Measurements from ENCODE around the gene CDH4. TPM values are rescaled to one million over a fixed set of nuclear protein-coding genes. Genes with fewer than 3 reads are reported as not detected.

The CDH4 gene
- total RNA-seq, 1 experiment from 2014 or later = 25.0 TPM

GRCh38 chr20:61252601-61253263 is 671 bp downstream of the CDH4 start:
- Mint-ChIP-seq H3K36me3 (ENCODE audit: insufficient read depth, unreplicated experiment) (peaks cover 8% of the 10 kb centered on the region), H3K9me3 (ENCODE audit: unreplicated experiment) (no peaks in the 10 kb centered on the region)

GRCh38 chr20:61253264-61253639 is 1.2 kb downstream of the CDH4 start:
- CTCF ChIA-PET = interaction anchor here (0.6 to 5.8 kb wide), 20 partner anchors 9 to 1196 kb away, joined by 3 to 39 read pairs (median 4); no protein-coding TSS in a partner anchor
- Mint-ChIP-seq H3K4me3 (ENCODE audit: unreplicated experiment) (peak overlapping the region; percentile 68), H3K27ac (ENCODE audit: low read depth, unreplicated experiment) (no peak overlapping the region), H3K9me3 (ENCODE audit: unreplicated experiment) (no peaks in the 10 kb centered on the region), H3K27me3 (ENCODE audit: insufficient read depth, unreplicated experiment) (peaks cover 7% of the 10 kb centered on the region), H3K36me3 (ENCODE audit: insufficient read depth, unreplicated experiment) (peaks cover 13% of the 10 kb centered on the region), H3K4me1 (ENCODE audit: insufficient read depth, unreplicated experiment) (peaks cover 16% of the 10 kb centered on the region)
- POLR2A ChIA-PET = interaction anchor here (0.9 to 1.2 kb wide), 2 partner anchors 15 to 1313 kb away, joined by 3 read pairs; partner anchors contain the start of genes FAM217B and PPP1R3D
- intact Hi-C loops (cut with micrococcal nuclease) = loop anchor here (5.0 to 10.0 kb wide), 3 partner anchors 66 to 398 kb away; no protein-coding TSS in a partner anchor
- no TSS peak for BruUV-seq (replicated peaks)
- DNase-seq (ENCODE audit: unreplicated experiment) = peak; percentile 41
- peak; percentile 26 for TF ChIP-seq CTCF (IDR thresholded peaks at IDR 0.05; ENCODE audit: unreplicated experiment)

More at GRCh38 chr20:61252601-61253263, 671 bp downstream of the CDH4 start:
- H3K27ac Mint-ChIP-seq (ENCODE audit: low read depth, unreplicated experiment) = no peak overlapping the region
- CTCF ChIA-PET = interaction anchor here (0.6 to 5.8 kb wide), 19 partner anchors 10 to 1195 kb away, joined by 3 to 39 read pairs (median 4); no protein-coding TSS in a partner anchor
- BruUV-seq (replicated peaks) = no TSS peak
- H3K27me3 Mint-ChIP-seq (ENCODE audit: insufficient read depth, unreplicated experiment) = peaks cover 12% of the 10 kb centered on the region
- no peak for TF ChIP-seq CTCF (IDR thresholded peaks at IDR 0.05; ENCODE audit: unreplicated experiment)
- intact Hi-C loops (cut with micrococcal nuclease) = loop anchor here (5.0 to 10.0 kb wide), 3 partner anchors 65 to 398 kb away; no protein-coding TSS in a partner anchor
- H3K4me3 Mint-ChIP-seq (ENCODE audit: unreplicated experiment) = peak overlapping the region; percentile 68
- peaks cover 16% of the 10 kb centered on the region for H3K4me1 Mint-ChIP-seq (ENCODE audit: insufficient read depth, unreplicated experiment)
- peak; percentile 14 for DNase-seq (ENCODE audit: unreplicated experiment)
- POLR2A ChIA-PET = interaction anchor here (0.8 to 1.2 kb wide), 4 partner anchors 10 to 1313 kb away, joined by 3 read pairs; partner anchors contain the start of genes FAM217B and PPP1R3D

- peak overlapping the region; percentile 68 for H3K4me3 Mint-ChIP-seq (ENCODE audit: unreplicated experiment)
- intact Hi-C loops (cut with micrococcal nuclease) = loop anchor here (5.0 to 10.0 kb wide), 3 partner anchors 67 to 399 kb away; no protein-coding TSS in a partner anchor
- TF ChIP-seq CTCF (IDR thresholded peaks at IDR 0.05; ENCODE audit: unreplicated experiment) = no peak
- ChIA-PET CTCF (interaction anchor here (0.6 to 5.8 kb wide), 20 partner anchors 8 to 1196 kb away, joined by 3 to 39 read pairs (median 4); no protein-coding TSS in a partner anchor), POLR2A (interaction anchor here (0.5 to 0.9 kb wide), 4 partner anchors 10 to 589 kb away, joined by 3 to 4 read pairs (median 3); no protein-coding TSS in a partner anchor)
- no peaks in the 10 kb centered on the region for H3K9me3 Mint-ChIP-seq (ENCODE audit: unreplicated experiment)
- peaks cover 16% of the 10 kb centered on the region for H3K4me1 Mint-ChIP-seq (ENCODE audit: insufficient read depth, unreplicated experiment)
- peak; percentile 16 for DNase-seq (ENCODE audit: unreplicated experiment)
- peaks cover 19% of the 10 kb centered on the region for H3K36me3 Mint-ChIP-seq (ENCODE audit: insufficient read depth, unreplicated experiment)
- no TSS peak for BruUV-seq (replicated peaks)
- peaks cover 1% of the 10 kb centered on the region for H3K27me3 Mint-ChIP-seq (ENCODE audit: insufficient read depth, unreplicated experiment)
- no peak overlapping the region for H3K27ac Mint-ChIP-seq (ENCODE audit: low read depth, unreplicated experiment)
Measured at GRCh38 chr20:61253640-61254511, 1.8 kb downstream of the CDH4 start.

All from MCF 10A (cell line).